ENCODE results near the gene ROBO4.
A peak's percentile ranks its signal among the peaks of the same experiment; 100 is the strongest.

Gene ROBO4

DNA sequence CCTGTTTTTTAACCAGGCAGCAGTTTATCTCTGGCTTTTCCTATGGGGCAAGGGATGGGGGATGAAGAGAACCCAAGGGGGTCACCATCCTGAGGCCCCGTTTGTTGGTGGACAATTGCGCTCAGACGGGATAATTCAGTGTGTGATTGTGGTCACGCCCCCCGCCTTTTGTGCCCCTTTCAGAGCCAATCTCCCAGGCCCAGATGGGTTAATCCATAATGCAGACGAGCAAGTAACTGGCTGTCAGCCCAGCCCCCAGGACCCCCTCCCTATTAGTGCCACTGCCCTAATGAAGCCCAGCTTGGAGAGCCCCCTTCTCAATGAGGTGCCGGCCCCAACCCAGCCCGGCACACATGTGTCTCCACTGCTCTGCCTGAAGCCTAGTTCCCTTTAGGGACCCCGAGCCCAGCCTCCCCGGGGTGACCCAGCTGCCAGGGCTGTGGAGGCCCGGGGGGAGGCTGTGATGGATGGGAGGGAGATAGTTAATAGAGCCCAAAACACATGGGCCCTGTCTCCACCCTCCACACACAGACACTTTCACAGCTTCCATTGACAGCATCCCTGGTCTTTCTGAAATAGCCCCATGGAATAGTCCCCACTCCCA lies 51.5 kb downstream of the ROBO4 start:
- Histone ChIP-seq H3K9me3 (ENCODE audit: control insufficient read depth in 1 of 2, low read length in 2 of 2) (no peaks in the 10 kb centered on the region), H3K27ac (ENCODE audit: low read length) (no peak overlapping the region), H3K36me3 (ENCODE audit: control insufficient read depth in 1 of 2, insufficient read depth in 2 of 2, low read length in 2 of 2) (no peaks in the 10 kb centered on the region), H3K4me3 (ENCODE audit: low read depth in 1 of 2, low read length in 2 of 2) (no peak overlapping the region), H3K27me3 (ENCODE audit: low read depth, low read length) (peaks cover 68% of the 10 kb centered on the region), H3K4me1 (ENCODE audit: control insufficient read depth in 1 of 2, insufficient read depth in 2 of 2, low read length in 2 of 2) (peaks cover 0 to 8% of the 10 kb centered on the region in 2 donors)

DNA sequence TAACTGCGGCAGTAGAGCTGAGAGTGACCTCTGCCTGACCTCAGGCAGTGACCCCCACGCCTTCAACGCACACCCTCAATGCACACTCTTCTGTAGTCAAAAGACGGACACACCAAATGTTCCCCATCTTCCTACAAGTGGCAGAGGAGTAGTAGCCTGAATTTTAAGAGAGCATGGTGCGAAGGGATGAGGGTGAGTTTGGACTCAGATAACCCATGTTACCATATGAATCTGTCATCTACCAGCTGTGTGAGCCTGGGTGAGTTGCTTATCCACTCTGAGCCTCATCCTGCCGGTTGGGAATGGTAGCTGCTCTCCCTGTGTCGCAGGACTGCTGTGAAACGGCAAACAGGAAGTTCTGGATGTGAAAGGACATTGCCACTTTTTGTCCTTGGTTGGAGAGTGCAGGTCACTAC lies 53.0 kb downstream of the ROBO4 start:
- Histone ChIP-seq H3K9me3 (ENCODE audit: control insufficient read depth in 1 of 2, low read length in 2 of 2) (no peaks in the 10 kb centered on the region), H3K4me1 (ENCODE audit: control insufficient read depth in 1 of 2, insufficient read depth in 2 of 2, low read length in 2 of 2) (peaks cover 0 to 12% of the 10 kb centered on the region in 2 donors), H3K27ac (ENCODE audit: low read length) (no peak overlapping the region), H3K27me3 (ENCODE audit: low read depth, low read length) (peaks cover 77% of the 10 kb centered on the region), H3K4me3 (ENCODE audit: low read depth in 1 of 2, low read length in 2 of 2) (no peak overlapping the region), H3K36me3 (ENCODE audit: control insufficient read depth in 1 of 2, insufficient read depth in 2 of 2, low read length in 2 of 2) (no peaks in the 10 kb centered on the region)

DNA sequence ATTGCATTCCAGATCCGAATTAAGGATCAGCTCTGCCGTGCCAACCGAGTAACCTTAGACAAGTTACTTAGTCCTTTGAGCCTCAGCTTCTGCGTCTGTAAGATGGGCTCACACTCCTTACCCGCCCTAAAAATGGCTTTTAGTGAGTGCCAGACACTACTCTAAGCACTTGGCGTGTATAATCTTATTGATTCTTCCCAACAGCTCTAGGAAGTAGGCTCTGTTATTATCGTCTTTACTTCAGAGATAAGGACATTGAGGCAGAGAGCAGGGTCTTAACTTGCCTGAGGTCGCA lies 54.1 kb downstream of the ROBO4 start:
- Histone ChIP-seq H3K4me1 (ENCODE audit: control insufficient read depth in 1 of 2, insufficient read depth in 2 of 2, low read length in 2 of 2) (peaks cover 0 to 21% of the 10 kb centered on the region in 2 donors), H3K4me3 (ENCODE audit: low read depth in 1 of 2, low read length in 2 of 2) (no peak overlapping the region), H3K36me3 (ENCODE audit: control insufficient read depth in 1 of 2, insufficient read depth in 2 of 2, low read length in 2 of 2) (no peaks in the 10 kb centered on the region), H3K27ac (ENCODE audit: low read length) (no peak overlapping the region), H3K27me3 (ENCODE audit: low read depth, low read length) (peaks cover 81% of the 10 kb centered on the region), H3K9me3 (ENCODE audit: control insufficient read depth in 1 of 2, low read length in 2 of 2) (no peaks in the 10 kb centered on the region)

DNA sequence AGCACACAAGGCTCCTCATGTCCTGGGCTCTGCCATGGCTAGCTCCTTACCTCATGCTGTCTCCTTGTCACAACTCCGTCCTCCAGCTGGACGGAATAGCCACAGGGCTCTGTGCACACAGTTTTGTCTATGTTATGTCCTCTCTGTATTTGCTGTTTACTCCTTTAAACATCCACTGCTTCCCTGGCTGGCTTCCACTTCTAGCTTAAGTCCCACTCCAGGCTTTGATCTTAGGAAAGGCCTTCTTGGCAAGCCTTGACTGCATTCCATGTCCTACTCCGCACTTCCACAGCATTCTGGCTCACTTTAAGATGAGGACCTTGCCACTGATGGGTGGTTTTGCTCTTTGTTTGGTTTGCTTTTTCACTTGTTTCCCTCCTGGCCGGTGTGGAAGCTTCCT lies 55.4 kb downstream of the ROBO4 start:
- Histone ChIP-seq H3K36me3 (ENCODE audit: control insufficient read depth in 1 of 2, insufficient read depth in 2 of 2, low read length in 2 of 2) (no peaks in the 10 kb centered on the region), H3K9me3 (ENCODE audit: control insufficient read depth in 1 of 2, low read length in 2 of 2) (no peaks in the 10 kb centered on the region), H3K27ac (ENCODE audit: low read length) (no peak overlapping the region), H3K27me3 (ENCODE audit: low read depth, low read length) (peaks cover 88% of the 10 kb centered on the region), H3K4me1 (ENCODE audit: control insufficient read depth in 1 of 2, insufficient read depth in 2 of 2, low read length in 2 of 2) (peaks cover 0 to 21% of the 10 kb centered on the region in 2 donors), H3K4me3 (ENCODE audit: low read depth in 1 of 2, low read length in 2 of 2) (no peak overlapping the region)

DNA sequence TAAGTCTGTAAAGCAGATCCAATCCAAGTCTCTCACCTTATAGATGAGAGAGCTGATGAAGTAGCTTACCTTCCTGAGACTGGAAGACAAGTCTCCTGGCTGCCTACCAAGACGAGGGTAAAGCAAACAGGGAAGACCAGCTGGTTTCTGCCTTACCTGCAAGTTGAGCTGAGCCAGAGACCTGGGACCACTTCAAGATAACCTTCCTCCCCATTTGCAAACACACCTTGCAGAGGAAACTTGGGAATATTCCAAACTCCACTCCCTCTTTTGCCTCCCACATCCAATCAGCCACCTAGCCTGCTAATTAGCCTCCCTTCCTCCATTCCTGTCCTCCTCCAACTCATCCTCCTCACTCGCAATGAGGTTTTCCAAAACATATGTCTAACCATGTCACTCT lies 55.8 kb downstream of the ROBO4 start:
- Histone ChIP-seq H3K36me3 (ENCODE audit: control insufficient read depth in 1 of 2, insufficient read depth in 2 of 2, low read length in 2 of 2) (no peaks in the 10 kb centered on the region), H3K4me3 (ENCODE audit: low read depth in 1 of 2, low read length in 2 of 2) (no peak overlapping the region), H3K27ac (ENCODE audit: low read length) (no peak overlapping the region), H3K4me1 (ENCODE audit: control insufficient read depth in 1 of 2, insufficient read depth in 2 of 2, low read length in 2 of 2) (peaks cover 0 to 21% of the 10 kb centered on the region in 2 donors), H3K9me3 (ENCODE audit: control insufficient read depth in 1 of 2, low read length in 2 of 2) (no peaks in the 10 kb centered on the region), H3K27me3 (ENCODE audit: low read depth, low read length) (peaks cover 84% of the 10 kb centered on the region)

DNA sequence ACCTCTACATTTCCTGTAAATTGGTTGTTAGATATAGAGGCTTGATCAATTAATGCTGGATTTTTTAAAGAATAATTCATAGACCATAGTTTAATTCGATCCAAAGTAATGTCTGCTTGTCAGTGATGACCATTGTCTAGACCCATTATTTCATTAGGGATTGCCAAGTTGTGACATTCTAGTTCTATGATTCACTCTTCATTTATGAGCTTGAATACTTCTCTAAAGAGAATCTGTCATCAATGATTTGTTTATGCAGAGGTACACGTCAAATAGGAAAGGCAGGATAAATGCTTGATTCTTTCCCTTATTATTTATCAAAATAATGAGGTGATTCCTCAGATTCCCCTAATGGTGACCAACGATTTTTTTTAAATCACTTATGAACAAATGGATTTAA lies 56.5 kb downstream of the ROBO4 start:
- Histone ChIP-seq H3K36me3 (ENCODE audit: control insufficient read depth in 1 of 2, insufficient read depth in 2 of 2, low read length in 2 of 2) (no peaks in the 10 kb centered on the region), H3K27ac (ENCODE audit: low read length) (no peak overlapping the region), H3K9me3 (ENCODE audit: control insufficient read depth in 1 of 2, low read length in 2 of 2) (no peaks in the 10 kb centered on the region), H3K4me3 (ENCODE audit: low read depth in 1 of 2, low read length in 2 of 2) (no peak overlapping the region), H3K27me3 (ENCODE audit: low read depth, low read length) (peaks cover 77% of the 10 kb centered on the region), H3K4me1 (ENCODE audit: control insufficient read depth in 1 of 2, insufficient read depth in 2 of 2, low read length in 2 of 2) (peaks cover 0 to 21% of the 10 kb centered on the region in 2 donors)

DNA sequence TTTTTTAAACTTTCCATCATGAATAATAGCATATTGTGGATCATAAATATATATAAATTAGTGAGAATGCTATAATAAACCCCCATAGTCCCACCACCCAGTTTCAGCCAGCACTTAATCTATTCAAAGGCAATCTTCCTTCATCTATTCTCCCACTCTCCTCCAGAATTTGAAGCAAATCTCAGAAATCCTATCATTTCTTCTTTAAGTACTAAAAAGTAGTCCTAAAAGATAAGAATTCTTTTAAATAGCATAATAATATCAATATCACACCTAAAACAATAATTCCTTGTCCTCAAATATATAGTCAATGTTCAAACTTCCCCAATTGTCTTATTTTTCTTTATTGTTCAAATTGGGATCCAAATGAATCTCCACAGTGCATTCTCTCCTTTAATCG lies 57.0 kb downstream of the ROBO4 start:
- Histone ChIP-seq H3K36me3 (ENCODE audit: control insufficient read depth in 1 of 2, insufficient read depth in 2 of 2, low read length in 2 of 2) (no peaks in the 10 kb centered on the region), H3K4me1 (ENCODE audit: control insufficient read depth in 1 of 2, insufficient read depth in 2 of 2, low read length in 2 of 2) (peaks cover 0 to 21% of the 10 kb centered on the region in 2 donors), H3K27ac (ENCODE audit: low read length) (no peak overlapping the region), H3K4me3 (ENCODE audit: low read depth in 1 of 2, low read length in 2 of 2) (no peak overlapping the region), H3K27me3 (ENCODE audit: low read depth, low read length) (peaks cover 72% of the 10 kb centered on the region), H3K9me3 (ENCODE audit: control insufficient read depth in 1 of 2, low read length in 2 of 2) (no peaks in the 10 kb centered on the region)

DNA sequence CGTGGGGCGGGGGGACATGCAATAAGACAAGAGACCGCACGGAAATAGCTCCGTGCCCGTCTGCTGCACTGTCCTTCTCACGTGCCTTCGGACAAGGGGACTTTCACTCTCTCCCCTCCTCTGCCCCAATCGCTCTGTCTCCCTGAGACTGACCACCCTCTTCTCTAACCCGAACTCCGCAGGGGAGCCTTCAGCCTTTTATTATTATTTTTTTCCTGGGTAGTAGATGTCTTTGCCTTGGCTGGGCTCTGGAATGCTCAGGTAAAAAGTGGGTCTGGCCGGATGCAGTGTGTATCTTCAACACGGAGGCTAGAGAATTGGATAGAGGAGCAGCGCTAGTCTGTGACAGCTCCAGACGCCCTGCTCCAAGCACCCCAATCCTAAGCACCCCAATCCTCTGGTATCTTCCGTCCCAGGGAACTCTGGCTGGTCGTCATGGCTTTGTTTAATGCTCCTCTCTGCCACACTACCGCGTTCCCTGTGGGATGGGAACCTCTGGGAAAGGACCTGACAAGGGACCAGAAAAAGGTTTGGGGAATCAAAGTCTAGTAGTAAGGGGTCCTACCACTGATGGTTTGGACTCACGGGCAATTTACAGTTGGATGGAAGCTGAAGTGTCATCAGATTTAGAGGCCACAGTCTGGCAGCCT lies 57.6 kb downstream of the ROBO4 start:
- Histone ChIP-seq H3K4me1 (ENCODE audit: control insufficient read depth in 1 of 2, insufficient read depth in 2 of 2, low read length in 2 of 2) (peaks cover 0 to 21% of the 10 kb centered on the region in 2 donors), H3K27me3 (ENCODE audit: low read depth, low read length) (peaks cover 66% of the 10 kb centered on the region), H3K36me3 (ENCODE audit: control insufficient read depth in 1 of 2, insufficient read depth in 2 of 2, low read length in 2 of 2) (no peaks in the 10 kb centered on the region), H3K27ac (ENCODE audit: low read length) (no peak overlapping the region), H3K4me3 (ENCODE audit: low read depth in 1 of 2, low read length in 2 of 2) (peak overlapping the region in 1 of 2 donors; percentile 55), H3K9me3 (ENCODE audit: control insufficient read depth in 1 of 2, low read length in 2 of 2) (no peaks in the 10 kb centered on the region)

DNA sequence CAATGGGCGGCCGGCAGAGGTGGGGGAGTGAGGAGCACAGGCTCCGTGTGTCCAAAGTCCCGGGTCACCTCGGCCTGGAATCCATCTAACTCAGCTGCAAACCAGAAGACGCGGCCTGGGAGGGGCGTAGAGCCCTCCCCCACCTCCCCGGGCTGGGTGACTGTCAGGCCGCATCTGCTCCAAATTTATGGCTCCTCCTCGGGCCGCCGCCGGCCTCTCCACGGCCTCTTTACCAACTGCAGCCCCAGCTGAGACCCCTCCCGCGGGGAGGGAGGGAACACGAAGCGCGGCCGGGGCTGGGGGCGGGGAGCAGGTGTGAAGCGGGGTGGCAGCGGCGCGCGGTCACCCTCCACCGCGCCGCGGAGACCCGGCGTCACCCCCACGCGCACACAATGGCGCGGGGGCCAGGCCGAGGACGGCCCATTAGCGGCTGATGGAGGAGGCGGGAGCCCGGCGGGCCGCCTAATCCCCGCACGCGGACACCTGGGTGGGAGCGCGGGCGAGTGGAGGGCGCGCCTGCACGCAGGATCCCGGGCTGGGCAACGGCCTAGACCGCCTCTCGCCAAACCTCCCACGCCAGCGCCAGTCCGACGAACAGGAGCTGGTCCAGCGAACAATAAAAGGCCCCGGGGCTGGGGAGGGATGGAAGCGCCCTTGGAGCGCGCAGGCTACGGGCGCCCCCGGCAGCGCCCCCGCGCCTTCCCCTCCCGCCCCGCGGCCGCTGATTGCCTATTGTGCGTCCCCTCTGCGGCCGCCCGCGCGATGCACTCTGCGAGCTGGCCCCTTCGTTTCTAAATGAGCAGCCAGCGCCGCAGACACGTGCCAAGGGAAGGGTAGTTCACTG lies 58.3 kb downstream of the ROBO4 start:
- no peaks in the 10 kb centered on the region for H3K9me3 ChIP-seq (ENCODE audit: control insufficient read depth in 1 of 2, low read length in 2 of 2)
- peak overlapping the region in 1 of 2 donors; percentile 55 for H3K4me3 ChIP-seq (ENCODE audit: low read depth in 1 of 2, low read length in 2 of 2)
- H3K27me3 ChIP-seq (ENCODE audit: low read depth, low read length) = peaks cover 59% of the 10 kb centered on the region
- peaks cover 0 to 21% of the 10 kb centered on the region in 2 donors for H3K4me1 ChIP-seq (ENCODE audit: control insufficient read depth in 1 of 2, insufficient read depth in 2 of 2, low read length in 2 of 2)
- no peak overlapping the region for H3K27ac ChIP-seq (ENCODE audit: low read length)
- no peaks in the 10 kb centered on the region for H3K36me3 ChIP-seq (ENCODE audit: control insufficient read depth in 1 of 2, insufficient read depth in 2 of 2, low read length in 2 of 2)

DNA sequence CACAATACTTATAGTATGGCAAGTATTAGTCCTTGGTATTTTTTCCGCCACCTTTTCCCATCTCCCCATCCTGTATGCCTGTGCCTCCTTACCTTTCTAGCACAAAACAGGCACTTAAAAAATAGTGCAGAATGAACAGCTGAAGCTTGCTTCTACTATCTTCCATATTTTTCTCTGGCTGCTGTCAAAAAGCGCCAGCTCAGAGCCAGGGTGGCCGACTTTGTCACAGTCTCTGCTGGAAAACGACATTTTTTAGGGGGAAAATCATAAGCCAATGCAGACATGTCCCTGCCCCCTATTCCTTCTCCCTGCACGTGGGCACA lies 58.9 kb downstream of the ROBO4 start:
- H3K27me3 ChIP-seq (ENCODE audit: low read depth, low read length) = peaks cover 54% of the 10 kb centered on the region
- H3K27ac ChIP-seq (ENCODE audit: low read length) = no peak overlapping the region
- no peaks in the 10 kb centered on the region for H3K36me3 ChIP-seq (ENCODE audit: control insufficient read depth in 1 of 2, insufficient read depth in 2 of 2, low read length in 2 of 2)
- peak overlapping the region in 1 of 2 donors; percentile 55 for H3K4me3 ChIP-seq (ENCODE audit: low read depth in 1 of 2, low read length in 2 of 2)
- peaks cover 0 to 21% of the 10 kb centered on the region in 2 donors for H3K4me1 ChIP-seq (ENCODE audit: control insufficient read depth in 1 of 2, insufficient read depth in 2 of 2, low read length in 2 of 2)
- no peaks in the 10 kb centered on the region for H3K9me3 ChIP-seq (ENCODE audit: control insufficient read depth in 1 of 2, low read length in 2 of 2)

DNA sequence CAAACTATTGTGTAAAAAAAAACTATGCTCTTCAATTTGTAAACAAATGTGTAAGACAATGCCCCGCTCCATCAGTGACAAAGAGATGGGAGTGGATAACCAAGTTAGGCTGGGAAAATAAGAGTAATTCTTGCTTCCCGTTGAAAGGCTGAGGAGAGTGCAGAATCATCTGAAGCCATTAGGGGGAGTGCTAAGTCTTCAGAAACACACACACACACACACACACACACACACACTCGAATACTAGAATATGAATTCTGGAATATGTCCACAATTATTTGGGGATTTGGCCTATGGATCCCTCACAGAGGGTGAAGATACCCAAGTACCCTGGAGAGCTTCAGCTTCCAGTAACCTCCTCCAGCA lies 60.2 kb downstream of the ROBO4 start:
- H3K36me3 ChIP-seq (ENCODE audit: control insufficient read depth in 1 of 2, insufficient read depth in 2 of 2, low read length in 2 of 2) = no peaks in the 10 kb centered on the region
- peaks cover 41% of the 10 kb centered on the region for H3K27me3 ChIP-seq (ENCODE audit: low read depth, low read length)
- H3K27ac ChIP-seq (ENCODE audit: low read length) = no peak overlapping the region
- H3K4me1 ChIP-seq (ENCODE audit: control insufficient read depth in 1 of 2, insufficient read depth in 2 of 2, low read length in 2 of 2) = peaks cover 0 to 12% of the 10 kb centered on the region in 2 donors
- no peaks in the 10 kb centered on the region for H3K9me3 ChIP-seq (ENCODE audit: control insufficient read depth in 1 of 2, low read length in 2 of 2)
- no peak overlapping the region for H3K4me3 ChIP-seq (ENCODE audit: low read depth in 1 of 2, low read length in 2 of 2)
